GM12891 (cell line): ENCODE measurements around the gene UBE2G1.

Experiments
- POLR2A ChIP-seq: IDR thresholded peaks from 2 replicates; pipeline ENCODE4 v1.6.1; 2011; ENCODE audit warnings: low read depth, low read length, control low read depth
- TAF1 ChIP-seq: IDR thresholded peaks from 2 replicates; pipeline ENCODE4 v1.6.1; 2011; ENCODE audit warnings: low read depth, low read length, control low read depth

GRCh38 chr17:4316648-4317047, 49.8 kb downstream of the UBE2G1 start:
- TF ChIP-seq POLR2A = no peak
- no peak for TF ChIP-seq TAF1
